Right lobe of liver (tissue), 4 donors: ENCODE measurements around the gene SLC7A5.

Experiments used
- CTCF ChIP-seq, 4 donors: fragments of 200-600 bp in 3 of 4; fragments of 450-650 bp in 1 of 4; IDR thresholded peaks; one replicate each; pipeline versions ENCODE4 v1.5.1 to v1.8.0; 2016 to 2022; ENCODE audit warnings: antibody characterized with exemption in 4 of 4, mild to moderate bottlenecking in 2 of 4
- POLR2A ChIP-seq: fragments of 450-650 bp; IDR thresholded peaks from one replicate; pipeline ENCODE4 v1.6.1; 2017; ENCODE audit warnings: antibody characterized with exemption, mild to moderate bottlenecking
- donor health status: DM: no; HTN: no; CAD: no.
- donor health status: DM: no; HTN: no; CAD: no.
- donor health status: DM: no; HTN: yes; CAD: no.

GRCh38 chr16:87824016-87824990 lies 45.0 kb downstream of the SLC7A5 start:
- TF ChIP-seq CTCF (IDR thresholded peaks at IDR 0.05), result no peak
- TF ChIP-seq POLR2A, result no peak
